COR-L47 (cell line): Measurements from ENCODE around the gene FHIT.

ENCODE experiments used
- DNase-seq: peaks from one replicate; lab custom pipeline; 2025; lab: John Stamatoyannopoulos, UW

FHIT gene

DNA sequence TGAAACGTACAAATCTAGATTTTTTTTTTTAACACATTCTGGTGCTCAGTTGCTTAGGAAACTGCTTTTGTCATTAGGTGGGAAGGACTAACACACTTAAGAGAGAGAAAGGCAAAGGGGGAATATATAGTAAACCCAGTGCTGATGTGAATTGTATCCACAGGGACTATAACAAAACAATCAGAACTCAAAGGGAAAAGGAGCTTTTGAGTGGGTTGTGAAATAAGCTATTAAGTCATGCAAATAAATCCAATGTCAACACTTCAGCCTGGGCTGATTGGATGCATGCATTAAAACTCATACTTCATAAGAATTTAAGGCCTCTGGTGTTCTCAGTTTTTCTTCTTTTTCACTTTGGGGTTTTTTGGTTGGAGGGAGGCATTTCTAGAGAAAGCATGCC lies 628.9 kb downstream of the FHIT start:
- DNase-seq: no peak

DNA sequence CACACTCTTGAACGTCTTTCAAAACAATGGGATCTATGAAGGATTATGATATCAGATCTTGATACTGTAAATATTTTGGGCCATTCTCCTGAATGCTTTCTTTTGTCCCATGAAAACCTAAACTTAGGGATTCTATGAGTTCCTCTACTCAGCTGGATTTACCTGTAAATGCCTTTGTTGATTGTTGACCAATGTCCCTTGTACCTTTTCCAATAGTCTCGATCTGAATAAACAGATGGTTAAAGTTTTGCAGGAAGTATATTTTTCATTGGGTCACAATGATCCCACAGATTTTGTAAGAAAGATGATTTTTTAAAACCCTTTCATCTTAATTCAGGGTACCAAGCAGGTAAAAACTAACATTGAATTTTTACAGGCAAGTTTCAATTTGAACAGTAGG lies 634.1 kb downstream of the FHIT start:
- no peak for DNase-seq

DNA sequence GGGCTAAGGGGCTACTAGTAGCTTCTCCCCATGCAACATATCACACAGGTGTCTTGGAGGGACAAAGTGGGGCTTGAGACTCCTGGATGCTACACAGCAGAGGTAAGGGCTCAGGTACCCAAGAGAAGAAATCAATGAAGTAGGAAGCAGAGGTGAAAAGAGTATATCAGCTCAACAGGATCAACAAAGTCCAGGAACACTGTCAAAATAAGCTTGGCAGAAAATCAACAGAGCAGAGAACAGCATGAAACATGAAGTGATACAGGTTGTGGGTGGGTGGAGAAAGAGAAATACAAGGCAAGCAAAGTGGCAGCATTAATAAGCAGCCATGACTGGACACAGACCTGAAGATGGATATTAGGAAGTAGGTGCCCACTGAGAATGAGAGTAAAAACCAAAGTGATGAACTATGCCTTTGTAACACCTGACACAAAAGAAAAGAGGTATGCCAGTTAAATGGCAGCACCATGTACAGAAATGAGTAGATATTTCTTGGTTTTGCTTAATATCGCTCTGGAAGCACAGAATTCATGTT lies 637.4 kb downstream of the FHIT start:
- no peak for DNase-seq

DNA sequence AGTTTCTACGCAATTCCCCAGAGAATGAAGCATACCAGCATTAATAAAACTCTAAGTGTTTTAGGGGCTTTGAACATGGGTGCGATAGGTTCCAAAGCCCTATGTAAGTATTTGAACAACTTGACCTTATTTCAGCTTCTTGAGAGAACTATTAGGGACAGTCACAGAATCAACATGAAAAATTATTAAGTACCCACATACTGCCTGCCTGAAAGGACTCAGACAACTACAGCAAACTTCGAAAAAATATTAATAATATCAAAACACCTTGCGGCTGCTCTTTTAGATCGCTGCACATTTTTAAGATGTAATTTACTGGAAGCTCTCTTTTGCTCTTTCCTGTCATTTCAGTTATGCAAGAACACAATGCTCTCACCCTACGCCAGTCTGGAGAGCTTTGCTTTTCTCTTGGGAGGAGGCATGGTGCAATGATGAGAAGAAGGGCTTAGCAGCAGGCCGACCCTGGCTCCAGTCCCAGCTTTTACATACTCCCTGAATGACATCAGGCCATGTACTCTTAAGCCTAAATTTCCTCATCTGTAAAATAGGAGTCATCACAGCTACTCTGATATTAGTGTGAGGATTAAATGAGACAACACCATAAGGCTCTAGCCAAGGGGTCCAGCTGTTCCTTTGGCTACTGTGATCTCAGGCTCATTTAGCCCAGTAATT lies 640.7 kb downstream of the FHIT start:
- DNase-seq: no peak

DNA sequence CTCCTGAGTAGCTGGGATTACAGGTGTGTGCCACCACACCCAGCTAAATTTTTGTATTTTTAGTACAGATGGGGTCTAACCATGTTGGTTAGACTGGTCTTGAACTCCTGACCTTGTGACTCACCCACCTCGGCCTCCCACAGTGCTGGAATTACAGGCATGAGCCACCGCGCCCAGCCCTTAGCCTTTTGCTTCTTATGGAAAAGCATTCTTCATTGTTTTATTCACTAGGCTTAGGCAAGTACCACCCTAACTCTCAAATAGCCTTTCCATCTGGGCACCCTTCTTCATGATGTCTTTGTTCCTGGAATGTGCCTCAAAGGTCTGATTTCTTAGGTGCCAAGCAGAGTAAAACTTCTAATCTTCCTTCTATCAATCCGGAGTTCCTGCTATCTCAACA lies 641.8 kb downstream of the FHIT start:
- no peak for DNase-seq

DNA sequence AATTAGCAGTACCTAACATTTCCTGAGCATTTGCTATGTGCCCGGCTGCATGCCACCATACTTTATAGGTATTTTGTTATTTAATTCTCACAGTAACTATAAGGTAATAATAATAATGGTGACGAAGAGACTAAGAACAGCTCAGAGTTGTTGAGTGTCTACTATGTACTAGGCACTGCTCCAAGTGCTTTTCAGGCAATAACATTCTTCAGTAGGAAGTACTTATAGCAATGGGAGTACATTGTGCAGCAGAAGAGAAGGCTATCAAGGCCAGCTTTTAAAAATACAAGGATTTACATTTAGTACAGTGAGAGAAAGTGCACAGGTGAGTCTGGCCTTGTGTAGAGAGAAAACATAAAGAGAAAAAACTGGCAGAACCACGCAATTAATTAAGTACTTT lies 647.4 kb downstream of the FHIT start:
- no peak for DNase-seq

DNA sequence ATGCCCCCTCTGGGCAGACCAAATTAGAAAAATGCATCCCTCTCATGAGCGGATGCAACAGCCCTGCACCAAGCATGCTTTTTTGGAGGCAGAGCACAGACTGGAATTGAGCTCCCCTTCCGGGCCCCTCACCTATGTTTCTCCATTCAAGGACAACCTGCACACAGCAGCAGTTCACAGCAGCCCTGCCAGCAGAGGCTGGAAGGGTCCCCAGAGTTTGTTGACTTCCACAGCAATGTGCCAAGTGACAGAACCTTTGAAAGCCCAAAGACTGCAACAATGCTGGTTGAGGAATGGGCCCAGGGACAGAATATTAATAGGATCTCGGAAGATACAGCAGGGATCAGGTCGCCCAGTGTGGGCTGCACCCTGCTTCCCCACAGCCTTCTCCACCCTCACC lies 650.4 kb downstream of the FHIT start:
- DNase-seq: no peak

DNA sequence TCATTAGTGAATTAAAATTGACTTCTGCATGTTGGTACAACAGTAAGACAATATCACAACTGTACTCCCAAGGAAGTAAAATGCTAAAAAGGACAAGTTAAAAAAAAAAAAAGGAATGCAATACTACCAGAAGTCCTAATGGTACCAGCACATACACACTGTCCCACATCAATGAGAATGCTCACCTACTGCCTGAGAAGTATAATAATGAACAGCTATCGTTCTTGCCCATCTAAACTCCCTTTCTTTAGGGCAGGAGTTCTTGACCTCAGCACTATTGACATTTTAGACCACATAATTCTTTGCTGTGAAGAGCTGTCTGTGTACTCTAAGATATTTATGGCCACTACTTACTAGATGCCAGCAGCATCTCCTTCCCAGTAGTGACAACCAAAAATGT lies 651.7 kb downstream of the FHIT start:
- DNase-seq: no peak

DNA sequence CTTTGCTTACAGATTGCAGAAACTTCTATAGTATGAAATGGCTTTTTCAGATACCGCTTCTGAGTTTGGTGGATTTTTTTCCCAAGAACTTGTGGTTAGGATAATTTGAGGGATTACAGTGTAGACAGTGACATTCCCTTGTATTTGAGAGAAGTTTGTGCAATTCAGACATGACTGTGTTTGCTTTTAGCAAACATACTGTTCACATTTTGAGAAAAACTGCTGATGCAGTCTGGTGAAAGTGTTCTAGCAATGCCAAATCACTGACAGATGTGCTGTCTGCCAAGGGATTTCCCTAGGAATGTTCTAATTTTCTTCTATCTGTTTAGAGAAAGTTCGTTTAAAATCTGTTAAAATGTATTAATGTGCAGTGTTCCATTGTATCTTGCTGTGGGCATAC lies 652.6 kb downstream of the FHIT start:
- DNase-seq: no peak

DNA sequence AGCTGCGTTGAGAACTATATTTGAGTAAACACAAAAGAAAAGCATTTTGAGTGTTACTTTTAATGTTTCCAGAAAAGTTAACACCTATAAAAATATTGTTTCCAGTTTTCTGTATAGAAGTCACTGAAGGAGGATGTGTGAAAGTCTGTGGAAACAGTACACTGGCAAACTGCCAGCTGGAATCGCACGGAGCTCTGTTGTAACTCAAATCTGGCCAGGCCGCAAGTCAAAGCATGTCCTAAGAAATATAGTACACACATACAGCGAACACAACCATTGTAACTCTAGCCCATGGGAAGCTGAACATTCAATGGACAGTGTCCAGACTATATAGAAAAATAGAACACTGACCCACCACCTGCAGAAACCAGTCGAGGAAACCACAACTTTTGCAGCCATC lies 657.2 kb downstream of the FHIT start:
- no peak for DNase-seq

DNA sequence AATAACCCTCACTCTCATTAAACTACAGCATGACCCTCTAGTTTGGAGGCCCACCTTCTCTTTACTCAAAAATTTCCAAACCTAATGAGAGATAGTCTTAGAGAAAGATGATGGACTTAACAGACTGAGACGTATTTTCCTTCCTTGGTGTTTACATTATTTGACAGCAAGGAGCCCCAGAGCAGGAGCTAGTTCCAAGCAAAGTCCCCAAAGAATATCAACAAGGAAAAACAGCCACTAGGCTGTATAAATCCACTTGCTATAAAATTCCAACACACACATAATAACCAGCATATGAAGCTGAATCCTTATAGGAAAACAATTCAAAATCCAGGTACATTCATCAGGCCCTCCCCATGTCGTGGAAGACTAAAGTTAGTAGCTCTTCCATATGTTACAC lies 660.0 kb downstream of the FHIT start:
- DNase-seq: no peak

DNA sequence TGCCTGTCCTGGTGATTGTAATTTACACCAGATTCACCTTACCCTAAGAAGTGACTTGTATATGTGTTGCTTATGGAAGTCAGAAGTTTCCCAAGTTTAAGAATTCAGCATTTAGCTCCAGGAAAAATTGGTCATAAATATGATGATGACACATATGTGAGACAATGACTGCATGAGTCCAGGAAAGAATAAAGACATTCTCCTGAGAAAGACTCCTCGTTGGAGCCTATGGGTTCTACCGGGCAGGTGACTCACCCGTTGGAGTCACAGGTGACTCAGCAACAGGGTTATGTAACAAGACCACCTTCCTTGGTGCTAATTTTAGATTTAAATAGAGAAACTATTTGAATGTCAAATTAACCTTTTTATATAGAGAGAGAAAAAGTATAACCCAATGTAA lies 662.4 kb downstream of the FHIT start:
- DNase-seq: no peak

DNA sequence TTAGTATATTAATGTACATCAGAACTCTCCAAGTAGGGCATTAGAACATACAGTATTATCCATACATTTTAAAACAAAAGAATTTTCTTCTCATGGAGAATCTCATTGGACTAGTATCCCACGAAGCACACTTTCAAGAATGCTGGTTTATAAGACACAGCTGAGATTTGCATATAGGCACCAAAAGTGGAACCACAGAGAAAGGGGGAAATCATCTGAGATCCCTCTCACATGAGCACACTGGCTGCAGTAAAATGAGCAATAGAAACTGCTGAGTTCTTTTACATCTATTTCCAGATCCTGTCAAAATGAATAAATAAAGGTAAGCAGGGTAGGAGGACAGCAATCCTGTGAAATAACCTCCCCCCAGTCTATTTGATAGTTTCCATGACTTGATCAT lies 665.3 kb downstream of the FHIT start:
- no peak for DNase-seq

DNA sequence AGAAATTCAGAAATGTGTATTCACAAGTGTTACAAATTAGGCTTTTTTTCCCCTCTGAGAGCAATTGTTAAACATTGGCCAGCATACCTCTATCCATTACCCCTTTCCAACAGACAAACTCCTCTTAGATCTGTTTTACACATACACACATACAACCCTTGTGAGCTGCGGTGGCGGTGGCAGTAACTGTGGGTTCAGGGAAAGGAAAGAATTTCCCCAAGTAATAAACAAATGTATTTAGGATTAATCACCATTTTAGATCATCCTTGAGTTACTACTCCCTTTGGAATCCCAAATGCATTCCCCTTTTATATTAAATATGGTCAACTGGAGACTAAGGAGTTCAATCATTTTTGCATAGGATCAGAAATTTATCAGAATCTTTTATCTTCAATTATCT lies 667.0 kb downstream of the FHIT start:
- DNase-seq: no peak

DNA sequence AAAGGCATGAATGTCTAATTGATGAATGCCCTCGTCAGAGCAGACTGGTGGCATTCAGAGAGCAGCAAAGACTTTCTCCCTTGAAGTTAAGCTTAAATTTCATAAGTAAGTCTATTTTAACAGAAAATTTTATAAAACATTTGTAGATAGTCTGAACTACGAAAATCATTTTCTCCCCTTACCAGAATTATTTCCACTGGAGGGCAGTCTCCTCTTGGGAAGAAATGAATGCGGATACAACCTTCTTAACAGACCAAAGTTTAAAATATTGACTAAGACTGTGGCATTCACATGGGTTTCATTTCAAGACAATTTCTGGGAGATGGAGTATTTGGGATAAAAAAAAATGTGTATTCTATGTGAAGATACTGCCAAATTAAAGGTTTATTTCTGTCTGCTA lies 669.0 kb downstream of the FHIT start:
- DNase-seq: no peak

DNA sequence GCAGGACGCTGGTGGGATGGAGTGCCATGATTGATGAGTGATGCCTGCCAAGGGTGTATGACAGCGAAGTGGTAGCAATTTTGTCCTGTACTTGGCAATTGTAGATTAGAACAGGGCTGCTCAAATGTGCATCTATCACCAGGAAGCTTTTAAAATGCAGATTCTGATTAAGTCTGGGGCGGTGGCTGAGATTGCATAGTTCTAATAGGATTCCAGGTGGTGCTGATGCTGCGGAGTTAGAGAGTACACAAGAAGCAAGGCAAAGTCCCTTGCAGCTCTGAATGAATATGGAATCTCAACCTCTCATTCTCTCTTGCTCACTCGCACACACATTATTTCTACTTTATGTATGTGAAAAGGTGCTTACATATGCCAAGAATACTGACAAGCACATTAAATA lies 670.4 kb downstream of the FHIT start:
- DNase-seq: no peak

DNA sequence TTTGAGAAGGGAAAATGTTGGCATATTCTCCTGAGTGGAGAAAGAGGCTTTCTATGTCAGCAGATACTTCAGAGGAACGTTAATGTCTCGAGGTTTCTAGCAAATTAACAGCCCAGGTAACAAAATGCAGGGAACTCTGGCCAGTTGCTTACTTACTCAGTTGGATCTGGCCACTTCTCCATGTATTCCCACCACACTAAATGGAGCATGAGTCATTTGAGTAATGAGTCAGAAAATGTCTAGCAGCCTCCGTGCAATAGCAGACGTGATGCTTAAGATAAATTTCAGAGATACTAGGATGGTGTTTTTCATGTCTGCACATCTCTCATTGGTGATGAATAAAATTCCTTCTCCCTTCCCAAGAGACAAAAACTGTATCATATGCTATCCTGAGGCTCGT lies 671.5 kb downstream of the FHIT start:
- DNase-seq: no peak

DNA sequence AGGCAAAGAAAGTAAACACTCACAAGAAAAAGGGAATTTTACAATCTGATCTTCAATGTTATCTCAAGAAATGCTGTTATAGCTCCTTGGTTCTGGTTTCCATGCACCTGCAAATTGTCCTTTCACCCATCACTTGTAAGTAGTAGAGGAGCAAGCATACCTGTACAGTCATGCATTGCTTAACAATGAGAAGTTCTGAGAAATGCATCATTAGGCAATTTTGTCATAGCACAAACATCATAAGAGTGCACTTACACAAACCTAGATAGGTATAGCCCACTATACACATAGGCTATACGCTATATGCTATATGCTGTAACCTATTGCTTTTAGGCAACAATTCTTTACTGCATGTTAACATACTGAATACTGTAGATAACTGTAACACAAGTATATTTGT lies 672.3 kb downstream of the FHIT start:
- no peak for DNase-seq

DNA sequence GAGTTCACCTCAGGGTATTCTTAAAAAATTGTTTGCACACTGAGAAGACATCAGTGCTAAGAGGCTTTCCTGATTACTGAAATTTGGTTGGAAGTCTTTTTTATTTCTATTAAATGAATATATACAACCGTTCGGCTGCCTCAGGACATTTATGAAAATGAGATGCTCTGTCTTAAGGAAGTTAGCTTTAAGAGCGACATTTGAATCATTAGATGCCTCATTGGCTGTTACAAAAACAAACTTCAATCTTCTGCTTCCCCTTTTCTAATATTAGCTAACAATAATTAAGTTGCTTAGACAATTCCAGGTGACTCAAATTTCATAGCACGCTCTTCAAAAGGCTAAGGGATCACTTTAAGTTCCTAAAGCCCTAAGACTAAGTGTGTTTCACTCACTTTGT lies 673.7 kb downstream of the FHIT start:
- DNase-seq: no peak

DNA sequence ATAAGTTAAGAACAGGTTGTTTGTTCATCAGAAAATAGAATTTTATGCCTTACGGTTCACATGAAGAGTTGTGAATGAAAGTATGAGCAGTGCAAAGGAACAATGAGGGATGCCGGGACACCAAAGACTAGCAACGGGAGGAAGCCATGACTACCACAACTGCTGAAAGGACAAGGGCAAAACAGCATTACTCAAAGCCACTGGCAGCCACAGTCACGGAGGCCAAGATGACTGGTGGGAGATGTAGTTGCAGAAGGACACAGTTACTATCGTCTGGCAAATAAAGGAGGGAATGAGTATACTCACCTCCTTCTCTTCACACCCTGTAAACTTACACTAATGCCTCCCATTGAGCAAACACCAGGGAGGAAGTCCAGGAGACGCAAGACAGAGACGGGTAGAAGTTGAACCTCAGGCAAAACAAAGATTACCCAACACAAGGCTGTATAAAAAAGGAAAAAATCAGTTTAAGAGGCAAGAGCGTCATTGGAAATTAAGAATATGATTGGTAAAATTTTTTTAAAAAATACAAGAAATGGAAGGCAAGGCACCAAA lies 675.5 kb downstream of the FHIT start:
- DNase-seq: no peak

DNA sequence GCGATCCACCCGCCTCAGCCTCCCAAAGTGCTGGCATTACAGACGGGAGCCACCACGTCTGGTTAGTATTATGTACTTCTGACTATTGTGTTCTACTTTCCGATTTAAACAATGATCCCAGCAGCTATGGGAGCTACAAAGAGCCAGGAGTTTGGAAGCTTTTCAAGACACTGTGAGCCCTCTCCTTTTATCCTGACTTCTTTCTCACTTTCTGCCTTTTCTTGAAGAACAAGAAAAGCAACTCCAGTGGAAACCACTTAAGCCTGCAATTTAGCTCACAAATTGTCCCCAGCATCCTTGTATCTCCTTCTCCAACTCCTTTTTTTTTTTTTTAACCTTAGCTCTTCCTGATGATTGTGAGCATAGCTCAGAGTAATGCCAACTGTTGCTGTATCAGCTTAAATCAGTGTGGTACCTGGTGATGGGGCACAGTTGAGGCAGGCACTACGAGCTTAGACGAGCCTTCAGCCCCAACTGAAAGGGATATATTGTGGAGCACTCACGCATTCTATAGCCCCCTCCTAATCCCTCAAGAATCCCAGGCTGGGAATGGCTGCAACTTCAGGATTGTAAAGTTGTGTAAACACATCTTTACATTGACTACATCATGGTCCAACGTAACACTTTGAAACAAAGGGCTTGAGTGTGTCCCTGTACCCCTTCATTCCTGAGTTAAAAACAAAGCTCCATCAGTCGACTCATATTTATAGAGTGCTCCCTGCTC lies 677.0 kb downstream of the FHIT start:
- no peak for DNase-seq

DNA sequence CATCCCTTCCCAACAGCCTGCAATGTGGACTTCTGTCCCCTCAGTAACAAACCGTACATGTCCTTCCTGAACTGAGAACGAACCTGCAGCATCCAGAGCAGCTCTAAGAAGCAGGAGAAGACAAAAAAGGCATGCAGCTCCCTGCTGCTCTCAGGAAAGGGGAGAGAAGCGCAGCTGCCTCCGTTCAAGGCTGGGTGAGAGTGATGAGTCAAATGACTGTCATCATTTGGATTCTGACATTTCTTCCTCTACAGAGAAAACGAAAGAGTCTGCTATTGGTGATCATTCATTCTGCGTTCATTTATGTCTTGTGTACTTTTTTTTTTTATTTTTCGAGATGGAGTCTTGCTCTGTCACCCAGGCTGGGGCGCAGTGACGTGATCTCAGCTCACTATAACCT lies 677.8 kb downstream of the FHIT start:
- DNase-seq: no peak

DNA sequence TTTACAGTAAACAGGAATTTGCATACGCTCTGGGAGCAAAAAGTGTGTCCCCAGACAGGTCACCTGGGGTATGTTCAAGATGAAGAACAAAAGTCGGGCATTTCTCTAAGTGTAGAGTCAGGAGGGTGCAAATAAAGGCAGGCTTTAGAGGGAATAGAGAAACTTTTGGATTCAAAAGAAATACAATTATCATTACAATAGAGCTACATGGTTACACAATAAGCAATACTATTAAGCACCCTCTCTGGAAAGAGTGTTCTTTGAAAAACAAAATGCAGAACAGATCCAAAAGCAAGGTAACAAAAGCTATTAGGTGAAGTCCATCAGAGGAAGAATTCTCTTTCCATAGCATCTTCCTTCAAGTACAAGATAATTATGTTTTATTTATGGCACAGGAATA lies 679.7 kb downstream of the FHIT start:
- DNase-seq: no peak

DNA sequence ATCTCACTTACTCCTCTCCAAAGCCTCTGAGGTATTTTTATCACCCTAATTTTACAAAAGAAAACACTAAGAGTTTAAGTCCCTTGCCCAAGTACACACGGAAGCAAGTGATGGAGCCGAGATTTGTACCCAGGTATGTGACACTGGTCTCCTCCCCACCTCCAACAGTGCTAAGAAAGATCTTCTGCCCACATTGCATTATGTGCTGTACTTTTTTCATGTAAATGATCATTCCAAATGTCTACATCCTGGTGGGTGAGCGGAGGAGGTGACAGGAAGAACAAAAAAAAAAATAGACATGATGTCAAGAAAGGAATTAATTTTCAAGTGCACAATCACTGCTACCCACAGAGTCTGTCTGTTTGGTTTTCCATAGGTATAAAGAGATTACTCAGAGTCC lies 694.1 kb downstream of the FHIT start:
- DNase-seq: no peak
